Measurements from ENCODE around the gene TTC7B. TPM values are rescaled to one million over a fixed set of nuclear protein-coding genes. Genes with fewer than 3 reads are reported as not detected.

Gene TTC7B
- total RNA-seq, 2 experiments from 2014 or later, result 5.6 to 7.8 TPM

GRCh38 chr14:90649083-90649482 is 167.1 kb downstream of the TTC7B start:
- Mint-ChIP-seq H3K27me3 (no peaks in the 10 kb centered on the region), H3K36me3 (ENCODE audit: low read depth) (no peaks in the 10 kb centered on the region), H3K4me3 (no peak overlapping the region), H3K27ac (no peak overlapping the region), H3K9me3 (no peaks in the 10 kb centered on the region), H3K4me1 (ENCODE audit: low read depth) (no peaks in the 10 kb centered on the region)
- ChIA-PET POLR2A (no interaction called here), CTCF (no interaction called here)
- ATAC-seq, result no peak
- TF ChIP-seq CTCF (IDR thresholded peaks at IDR 0.05), result no peak
- DNase-seq, result no peak
- intact Hi-C loops (cut with micrococcal nuclease), result no loop called here

- H3K27ac Mint-ChIP-seq, result no peak overlapping the region
- no peak overlapping the region for H3K4me3 Mint-ChIP-seq
- TF ChIP-seq CTCF (IDR thresholded peaks at IDR 0.05), result no peak
- H3K9me3 Mint-ChIP-seq, result no peaks in the 10 kb centered on the region
- intact Hi-C loops (cut with micrococcal nuclease), result no loop called here
- no peaks in the 10 kb centered on the region for H3K36me3 Mint-ChIP-seq (ENCODE audit: low read depth)
- ChIA-PET POLR2A (no interaction called here), CTCF (interaction anchor here (1.7 to 4.1 kb wide), 2 partner anchors 10 to 49 kb away, joined by 3 to 23 read pairs; no protein-coding TSS in a partner anchor)
- H3K4me1 Mint-ChIP-seq (ENCODE audit: low read depth), result no peaks in the 10 kb centered on the region
- ATAC-seq (no peak), DNase-seq (no peak)
- no peaks in the 10 kb centered on the region for H3K27me3 Mint-ChIP-seq
Measured at GRCh38 chr14:90648421-90648820, 167.8 kb downstream of the TTC7B start.

GRCh38 chr14:90647473-90648005 is 168.7 kb downstream of the TTC7B start:
- intact Hi-C loops (cut with micrococcal nuclease), result no loop called here
- ChIA-PET CTCF (interaction anchor here (1.7 to 4.1 kb wide), 2 partner anchors 11 to 50 kb away, joined by 3 to 23 read pairs; no protein-coding TSS in a partner anchor), POLR2A (no interaction called here)
- no peak overlapping the region for H3K27ac Mint-ChIP-seq
- no peak overlapping the region for H3K4me3 Mint-ChIP-seq
- DNase-seq, result no peak
- no peak for ATAC-seq
- H3K9me3 Mint-ChIP-seq, result no peaks in the 10 kb centered on the region
- no peaks in the 10 kb centered on the region for H3K27me3 Mint-ChIP-seq
- no peak for TF ChIP-seq CTCF (IDR thresholded peaks at IDR 0.05)
- no peaks in the 10 kb centered on the region for H3K4me1 Mint-ChIP-seq (ENCODE audit: low read depth)
- H3K36me3 Mint-ChIP-seq (ENCODE audit: low read depth), result no peaks in the 10 kb centered on the region

GRCh38 chr14:90645842-90646443 is 170.3 kb downstream of the TTC7B start:
- ChIA-PET CTCF (interaction anchor here (4.1 kb wide), 1 partner anchor 52 kb away, joined by 23 read pairs; no protein-coding TSS in a partner anchor), POLR2A (no interaction called here)
- DNase-seq (no peak), ATAC-seq (no peak)
- no peak overlapping the region for H3K27ac Mint-ChIP-seq
- no peaks in the 10 kb centered on the region for H3K9me3 Mint-ChIP-seq
- no peaks in the 10 kb centered on the region for H3K36me3 Mint-ChIP-seq (ENCODE audit: low read depth)
- H3K4me3 Mint-ChIP-seq, result no peak overlapping the region
- no peaks in the 10 kb centered on the region for H3K4me1 Mint-ChIP-seq (ENCODE audit: low read depth)
- no peak for TF ChIP-seq CTCF (IDR thresholded peaks at IDR 0.05)
- no peaks in the 10 kb centered on the region for H3K27me3 Mint-ChIP-seq
- intact Hi-C loops (cut with micrococcal nuclease), result no loop called here

GRCh38 chr14:90644882-90645281 is 171.3 kb downstream of the TTC7B start:
- no peak for DNase-seq
- Mint-ChIP-seq H3K4me1 (ENCODE audit: low read depth) (no peaks in the 10 kb centered on the region), H3K4me3 (no peak overlapping the region), H3K36me3 (ENCODE audit: low read depth) (no peaks in the 10 kb centered on the region), H3K9me3 (no peaks in the 10 kb centered on the region), H3K27me3 (no peaks in the 10 kb centered on the region), H3K27ac (no peak overlapping the region)
- CTCF ChIA-PET, result interaction anchor here (4.1 kb wide), 1 partner anchor 53 kb away, joined by 23 read pairs; no protein-coding TSS in a partner anchor
- ATAC-seq, result no peak
- POLR2A ChIA-PET, result no interaction called here
- intact Hi-C loops (cut with micrococcal nuclease), result no loop called here
- TF ChIP-seq CTCF (IDR thresholded peaks at IDR 0.05), result no peak

All from activated CD8-positive, alpha-beta T cell treated with anti-CD3 and anti-CD28 coated beads for 36 hours (primary cell).